Mucosa of descending colon (tissue), 3 donors: ENCODE results near the gene ZDHHC11. TPM values are rescaled to one million over a fixed set of nuclear protein-coding genes. Genes with fewer than 3 reads are reported as not detected.

ENCODE experiments used
- ATAC-seq: fragments of 200-7000 bp; cut with Tn5 transposase; one replicate; pipeline ENCODE4 v1.9.1; 2020; ENCODE audit warnings: mild to moderate bottlenecking, moderate library complexity
- DNase-seq, 3 donors: peaks; one replicate each; pipeline ENCODE4 v3.0.0-alpha.2; 2020
- H3K36me3 ChIP-seq: fragments of 200-600 bp; one replicate; pipeline ENCODE4 v1.8.0; 2021; ENCODE audit warnings: low read depth, mild to moderate bottlenecking
- H3K4me1 ChIP-seq: fragments of 200-600 bp; one replicate; pipeline ENCODE4 v1.8.0; 2021; ENCODE audit warnings: low read depth, mild to moderate bottlenecking
- H3K4me3 ChIP-seq: fragments of 200-600 bp; one replicate; pipeline ENCODE4 v1.8.0; 2021; ENCODE audit warnings: mild to moderate bottlenecking
- H3K9me3 ChIP-seq: fragments of 200-600 bp; one replicate; pipeline ENCODE4 v1.8.0; 2021; ENCODE audit warnings: mild to moderate bottlenecking
- intact Hi-C, 2 donors: fragments of 100-400 bp; cut with DNase I in 1 of 2; cut with micrococcal nuclease in 1 of 2; formaldehyde crosslinking; loops; one replicate each; pipeline versions ENCODE4 v1.11.0 to v1.11.1; 2022; cut with DNase I, micrococcal nuclease
- long read RNA-seq, 2 donors: library from polyadenylated mRNA; unstranded; transcript quantifications; one replicate each; pipeline ENCODE4 v2.0.0, GENCODE V29; 2019 to 2021
- total RNA-seq, 3 donors: library from RNA; stranded (reverse); fragmentation: NEBNext Ultra II Directional in 2 of 3; extraction: Animal tissue kit (Norgen Biotek cat#: 25700) in 2 of 3; gene quantifications; one replicate each; pipeline versions ENCODE4 v1.2.1 to v1.2.4, GENCODE V29; 2021 to 2023
- TF ChIP-seq, protein P1 (sequence below): fragments of 200-600 bp; IDR thresholded peaks from one replicate; pipeline ENCODE4 v1.8.0; 2022; ENCODE audit warnings: antibody characterized with exemption, mild to moderate bottlenecking
- donor health status: DM: no; HTN: no; CAD: no; lungs with moderate emphysema.
- donor health status: DM: no; HTN: no; CAD: no.
- donor health status: DM: no; HTN: yes; CAD: no.

Gene ZDHHC11, protein sequence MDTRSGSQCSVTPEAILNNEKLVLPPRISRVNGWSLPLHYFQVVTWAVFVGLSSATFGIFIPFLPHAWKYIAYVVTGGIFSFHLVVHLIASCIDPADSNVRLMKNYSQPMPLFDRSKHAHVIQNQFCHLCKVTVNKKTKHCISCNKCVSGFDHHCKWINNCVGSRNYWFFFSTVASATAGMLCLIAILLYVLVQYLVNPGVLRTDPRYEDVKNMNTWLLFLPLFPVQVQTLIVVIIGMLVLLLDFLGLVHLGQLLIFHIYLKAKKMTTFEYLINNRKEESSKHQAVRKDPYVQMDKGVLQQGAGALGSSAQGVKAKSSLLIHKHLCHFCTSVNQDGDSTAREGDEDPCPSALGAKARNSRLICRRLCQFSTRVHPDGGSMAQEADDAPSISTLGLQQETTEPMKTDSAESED
- total RNA-seq: 10 to 100 TPM in 1 of 3 donors, 1 to 10 TPM in 2; 4.6 to 11.1 (median 7.0) TPM
- long read RNA-seq, donor 1, partial matches to known transcripts: 1 of 1 reads
- long read RNA-seq, donor 1, other reads (novel, unspliced or antisense): 0 of 1 reads
- long read RNA-seq, donor 2: 0 reads

DNA sequence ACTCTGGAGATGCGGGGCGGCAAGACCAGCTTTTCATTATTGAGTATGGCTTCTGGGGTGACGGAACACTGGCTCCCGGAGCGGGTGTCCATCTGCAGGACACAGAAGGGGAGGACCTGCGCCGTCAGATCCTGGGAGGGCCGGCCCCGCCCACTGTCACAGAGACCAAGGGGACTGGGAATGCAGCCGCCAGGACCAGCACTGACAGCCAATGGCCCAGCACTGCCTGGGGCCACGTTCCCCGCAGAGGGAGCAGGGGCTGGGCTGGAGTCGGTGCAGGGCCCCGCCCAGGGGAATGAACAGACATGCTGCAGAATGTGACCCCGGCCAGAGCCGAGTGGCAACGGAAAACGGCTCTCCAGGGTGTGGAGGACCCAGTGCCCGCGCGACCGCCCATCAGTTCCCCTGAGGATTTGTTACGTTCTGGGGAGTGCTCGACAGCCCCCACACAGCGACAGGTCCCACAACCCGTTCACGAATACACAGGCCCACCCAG lies at the start of gene ZDHHC11:
Gene ZDHHC11 (minus strand): TSS at position 476 of the 496 bp plus-strand sequence. CDS start 384 bp downstream, at position 92.
- H3K4me3 ChIP-seq: no peak within 1 kb of the TSS
- peak; percentile 63 for ATAC-seq
- TF ChIP-seq, protein P1, sequence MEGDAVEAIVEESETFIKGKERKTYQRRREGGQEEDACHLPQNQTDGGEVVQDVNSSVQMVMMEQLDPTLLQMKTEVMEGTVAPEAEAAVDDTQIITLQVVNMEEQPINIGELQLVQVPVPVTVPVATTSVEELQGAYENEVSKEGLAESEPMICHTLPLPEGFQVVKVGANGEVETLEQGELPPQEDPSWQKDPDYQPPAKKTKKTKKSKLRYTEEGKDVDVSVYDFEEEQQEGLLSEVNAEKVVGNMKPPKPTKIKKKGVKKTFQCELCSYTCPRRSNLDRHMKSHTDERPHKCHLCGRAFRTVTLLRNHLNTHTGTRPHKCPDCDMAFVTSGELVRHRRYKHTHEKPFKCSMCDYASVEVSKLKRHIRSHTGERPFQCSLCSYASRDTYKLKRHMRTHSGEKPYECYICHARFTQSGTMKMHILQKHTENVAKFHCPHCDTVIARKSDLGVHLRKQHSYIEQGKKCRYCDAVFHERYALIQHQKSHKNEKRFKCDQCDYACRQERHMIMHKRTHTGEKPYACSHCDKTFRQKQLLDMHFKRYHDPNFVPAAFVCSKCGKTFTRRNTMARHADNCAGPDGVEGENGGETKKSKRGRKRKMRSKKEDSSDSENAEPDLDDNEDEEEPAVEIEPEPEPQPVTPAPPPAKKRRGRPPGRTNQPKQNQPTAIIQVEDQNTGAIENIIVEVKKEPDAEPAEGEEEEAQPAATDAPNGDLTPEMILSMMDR: no peak
- intact Hi-C loops: no loop called here
- H3K9me3 ChIP-seq: no peaks in the 10 kb centered on the region
- no peaks in the 10 kb centered on the region for H3K36me3 ChIP-seq
- DNase-seq: peak; percentile 45 to 55 (median 50)
- H3K4me1 ChIP-seq: no peaks in the 10 kb centered on the region

GRCh38 chr5:893711-894110 lies 42.9 kb upstream of the ZDHHC11 start:
- H3K4me3 ChIP-seq: no peak overlapping the region
- intact Hi-C loops: no loop called here
- no peak for DNase-seq

GRCh38 chr5:893137-893506 lies 42.3 kb upstream of the ZDHHC11 start:
- Histone ChIP-seq H3K9me3 (no peaks in the 10 kb centered on the region), H3K4me1 (peaks cover 16% of the 10 kb centered on the region), H3K4me3 (peak overlapping the region; percentile 63), H3K36me3 (no peaks in the 10 kb centered on the region)
- intact Hi-C loops: no loop called here
- DNase-seq (no peak), ATAC-seq (peak; percentile 1)
- TF ChIP-seq, protein P1: no peak

More at GRCh38 chr5:893711-894110, 42.9 kb upstream of the ZDHHC11 start:
- Histone ChIP-seq H3K4me1 (peaks cover 16% of the 10 kb centered on the region), H3K9me3 (no peaks in the 10 kb centered on the region), H3K36me3 (no peaks in the 10 kb centered on the region)
- ATAC-seq: peak; percentile 10
- TF ChIP-seq, protein P1: no peak

- H3K4me1 ChIP-seq: peaks cover 16% of the 10 kb centered on the region
- TF ChIP-seq, protein P1: no peak
- no peaks in the 10 kb centered on the region for H3K9me3 ChIP-seq
- H3K36me3 ChIP-seq: no peaks in the 10 kb centered on the region
- peak within 1 kb of the TSS; percentile 63 for H3K4me3 ChIP-seq
- ATAC-seq: peak; percentile 95
- intact Hi-C loops: no loop called here
- peak; percentile 87 to 93 (median 91) for DNase-seq
These were observed 41.8 kb upstream of the ZDHHC11 start, which contains the start of the genes BRD9 and TRIP13 for GRCh38 chr5:892394-893136. Gene BRD9, minus strand, starts transcription at chr5:892801. Its CDS starts 144 bp downstream, at chr5:892657. Gene TRIP13, plus strand, starts transcription at chr5:892884. Its CDS starts 115 bp downstream, at chr5:892999.

DNA sequence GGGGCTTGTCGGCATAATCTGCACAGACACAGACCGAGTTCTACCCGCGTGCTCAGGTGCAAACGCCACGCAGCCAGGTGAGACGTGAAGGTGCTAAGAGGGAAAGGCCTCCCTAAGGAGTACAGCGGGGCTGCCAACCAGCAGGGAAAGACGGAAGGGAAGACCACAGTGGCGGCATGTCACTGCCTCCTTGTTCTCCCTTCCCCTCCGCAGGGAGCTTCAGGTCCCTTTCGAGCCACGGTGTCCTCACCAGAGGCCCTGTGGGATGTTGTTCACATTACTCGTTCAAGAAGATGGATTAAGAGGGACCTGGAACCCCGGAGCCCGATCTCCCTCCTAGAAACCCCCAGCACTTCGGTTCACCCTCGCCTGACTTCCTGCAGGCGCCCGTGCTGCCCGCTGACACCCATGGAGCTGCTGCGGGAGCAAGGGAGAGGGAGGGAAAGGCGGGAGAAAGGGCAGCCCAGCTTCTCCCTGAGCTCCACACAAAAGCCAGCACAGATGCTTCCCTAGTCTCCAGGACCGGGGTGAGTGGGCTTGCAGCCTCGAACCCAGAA lies 41.1 kb upstream of the ZDHHC11 start:
- Histone ChIP-seq H3K36me3 (no peaks in the 10 kb centered on the region), H3K9me3 (no peaks in the 10 kb centered on the region), H3K4me1 (peaks cover 16% of the 10 kb centered on the region), H3K4me3 (peak overlapping the region; percentile 63)
- DNase-seq (peak in 2 of 3 donors; percentile 23 to 56), ATAC-seq (peak; percentile 45)
- TF ChIP-seq, protein P1: no peak
- intact Hi-C loops: no loop called here
